UCSD-AML1 (cell line): ENCODE measurements around the gene LRRK1.

Experiments
- DNase-seq: peaks from one replicate; lab custom pipeline; 2025; ENCODE audit not compliant: unreplicated experiment; lab: John Stamatoyannopoulos, UW

Gene LRRK1

GRCh38 chr15:100909565-100909964 lies 9.6 kb upstream of the LRRK1 start:
- DNase-seq, result no peak

DNA sequence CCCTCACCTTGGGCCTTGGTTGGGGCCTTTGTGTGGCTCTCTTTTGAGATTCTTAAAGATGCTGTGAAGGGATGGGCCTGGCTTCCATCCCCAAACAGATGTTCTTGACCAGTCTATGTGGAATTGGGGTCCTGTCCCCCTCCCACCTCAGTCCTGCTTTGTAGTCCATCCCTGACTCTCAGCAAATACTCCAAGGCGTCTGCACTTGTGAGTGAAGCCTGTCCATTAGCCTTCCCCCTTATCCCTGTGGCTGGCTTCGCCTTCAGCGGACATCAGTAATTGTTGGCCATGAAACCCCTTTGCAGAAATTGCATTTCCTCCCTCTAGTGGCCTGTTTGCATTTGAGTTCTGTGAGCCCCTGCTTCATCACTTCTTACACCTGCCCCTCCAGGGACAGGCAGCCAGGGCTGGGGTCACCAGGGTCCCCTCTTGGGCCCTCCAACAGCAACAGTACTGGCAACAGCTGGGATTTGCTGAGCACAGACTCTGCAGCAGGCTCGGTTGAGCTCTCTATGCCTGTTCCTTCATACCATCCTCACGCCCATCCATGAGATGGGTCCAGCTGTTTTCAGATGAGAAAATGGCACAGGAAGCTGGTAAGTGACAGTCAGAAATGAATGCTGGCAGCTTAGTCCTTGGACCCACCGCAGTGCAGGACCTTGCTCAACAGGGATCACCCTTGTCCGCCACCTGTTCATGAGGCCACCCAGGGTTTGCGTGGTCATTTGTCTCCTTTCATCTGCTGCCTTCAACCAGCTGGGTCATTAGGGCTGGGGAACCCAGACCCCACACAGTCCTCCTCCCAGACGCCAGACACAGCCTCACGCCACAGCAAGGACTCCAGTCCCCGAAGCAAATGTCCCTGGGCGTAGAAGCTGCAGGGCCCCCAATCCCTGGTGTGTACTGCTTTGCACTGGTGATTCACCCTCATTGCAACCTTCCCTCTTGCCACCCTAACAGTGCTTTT lies 8.9 kb upstream of the LRRK1 start:
- no peak for DNase-seq

DNA sequence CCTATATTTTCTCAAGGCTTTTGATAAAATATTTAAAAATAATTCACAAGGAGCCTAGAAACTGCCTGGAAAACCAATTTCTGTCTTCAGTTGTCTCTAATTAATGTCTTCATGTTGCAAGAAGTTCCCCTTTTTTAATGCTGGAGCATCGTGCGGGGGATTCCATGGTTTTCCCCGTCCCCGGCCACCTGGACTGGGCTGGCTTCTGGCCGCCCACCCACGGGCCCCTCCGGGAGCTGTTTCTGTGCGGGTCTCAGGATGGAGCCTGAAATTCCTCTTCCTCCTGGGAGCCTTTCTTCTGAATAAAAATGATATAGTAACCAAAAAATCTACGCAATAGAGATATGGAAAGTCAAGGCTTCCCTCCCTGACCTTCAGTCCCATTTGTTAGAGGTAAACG lies 8.1 kb upstream of the LRRK1 start:
- no peak for DNase-seq

DNA sequence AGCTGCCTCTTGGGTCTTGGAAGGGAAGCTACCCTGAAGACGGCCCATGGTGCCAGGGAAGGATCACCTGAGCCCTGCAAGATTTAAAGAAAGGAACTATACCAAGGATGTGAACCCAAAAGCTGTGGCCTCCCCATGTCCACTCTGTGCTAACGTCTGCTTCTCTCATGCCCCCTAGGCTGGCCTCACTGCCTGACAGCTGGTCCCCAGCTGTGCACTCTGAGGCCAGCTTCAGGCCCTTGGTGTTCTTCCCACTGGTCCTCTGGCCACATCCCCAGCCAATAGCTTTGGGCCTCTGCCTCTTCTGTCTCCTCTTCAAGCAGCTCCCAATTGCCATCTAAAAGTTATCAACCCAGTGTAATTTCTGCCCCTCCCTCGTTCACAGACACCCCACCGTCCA lies 5.2 kb upstream of the LRRK1 start:
- DNase-seq, result no peak

DNA sequence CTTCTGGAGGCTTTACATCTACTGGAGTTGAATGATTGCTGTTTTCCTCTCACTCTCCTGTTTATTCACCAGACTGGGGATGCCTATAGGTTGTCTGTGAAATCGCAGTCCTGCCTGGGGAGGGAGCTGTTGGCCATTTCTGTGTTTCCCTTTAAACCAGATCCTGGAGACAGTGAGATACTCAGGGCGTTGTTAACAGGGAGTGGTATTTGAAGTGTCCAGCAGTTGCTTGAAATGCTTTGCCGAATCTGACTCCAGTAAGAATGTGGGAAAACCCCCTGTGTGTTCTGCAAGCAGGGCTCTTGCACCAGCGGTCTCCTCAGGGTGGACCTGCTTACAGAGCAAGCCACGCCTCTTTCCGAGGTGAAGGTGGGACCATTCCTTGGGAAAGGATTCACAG lies 4.3 kb upstream of the LRRK1 start:
- no peak for DNase-seq

DNA sequence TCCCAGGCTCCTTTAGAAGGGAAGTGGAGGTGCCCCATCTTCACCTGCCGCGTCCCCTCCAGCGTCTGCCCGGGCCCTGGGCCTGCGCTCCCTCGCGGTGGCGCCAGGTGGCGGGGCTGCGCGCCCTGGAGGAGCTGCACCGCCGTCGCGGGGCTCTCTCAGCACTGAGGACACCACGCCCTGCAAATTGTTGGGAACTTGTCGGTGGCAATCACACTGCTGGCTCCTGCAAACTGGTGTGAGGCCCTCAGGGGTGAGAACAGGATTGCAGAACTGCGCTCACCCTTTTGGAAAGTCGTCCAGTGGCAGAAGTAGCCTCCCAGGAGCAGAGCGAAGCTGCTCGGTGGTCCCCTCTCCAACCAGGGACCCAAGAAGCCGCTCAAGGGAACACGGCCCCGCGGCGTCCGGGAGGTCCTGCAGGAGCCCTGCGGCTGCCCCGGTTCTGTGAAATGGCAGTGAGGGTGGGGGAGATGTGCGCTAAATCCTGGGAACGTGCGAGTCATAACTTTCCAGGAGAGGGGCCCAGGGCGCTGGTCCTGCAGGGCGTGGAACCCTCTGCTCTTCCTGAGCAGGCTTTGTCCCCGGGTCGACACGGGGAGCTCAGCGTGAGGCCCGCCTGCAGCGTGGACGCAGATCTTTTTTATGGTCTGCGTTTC lies 995 bp upstream of the LRRK1 start:
- peak; percentile 80 for DNase-seq

DNA sequence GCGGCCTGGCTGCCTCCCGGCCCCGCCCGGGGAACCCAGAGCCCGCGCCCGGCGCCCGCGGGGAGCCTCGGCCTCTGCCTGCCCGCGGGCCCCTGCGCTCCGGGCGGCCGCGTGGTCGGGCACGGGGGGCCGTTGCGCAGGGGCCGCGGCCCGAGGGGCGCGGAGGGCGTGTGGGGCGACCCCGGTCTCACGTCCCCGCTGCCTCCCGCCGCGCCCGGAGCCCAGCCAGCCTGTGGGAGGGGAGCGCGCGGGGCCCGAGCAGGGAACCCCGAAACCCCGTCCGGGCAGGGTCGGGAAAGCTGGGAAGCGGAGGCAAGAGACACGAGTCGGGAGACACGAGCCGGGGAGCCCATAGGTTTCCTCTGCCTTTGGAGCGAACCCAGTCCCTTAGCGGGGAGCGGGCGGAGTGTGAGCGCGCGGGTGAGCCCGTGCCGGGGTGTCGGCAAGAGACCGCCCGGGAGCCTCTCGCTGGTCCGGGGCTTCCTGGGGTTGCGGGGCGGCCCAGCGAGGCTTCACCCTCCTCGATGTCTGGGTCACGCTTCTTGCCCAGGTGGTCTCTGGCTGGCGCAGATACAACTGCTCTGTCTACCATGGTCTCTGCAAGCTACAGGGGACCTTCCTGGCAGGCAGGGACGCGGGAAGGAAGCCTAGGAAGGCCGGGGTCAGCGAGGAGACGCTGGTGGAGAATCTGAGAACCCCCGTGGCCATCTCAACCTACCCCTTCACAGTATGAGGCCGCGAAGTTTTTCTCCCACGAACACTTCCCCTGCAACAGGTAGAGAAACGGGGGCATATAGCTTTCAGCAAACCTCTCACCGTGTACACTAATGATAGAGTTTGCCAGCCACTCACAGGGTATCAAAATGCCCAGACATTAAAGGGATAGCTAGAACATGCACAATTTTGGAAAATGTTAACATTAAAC lies 586 bp downstream of the LRRK1 start:
- no peak for DNase-seq

GRCh38 chr15:100920516-100921135 lies 1.5 kb downstream of the LRRK1 start:
- no peak for DNase-seq

DNA sequence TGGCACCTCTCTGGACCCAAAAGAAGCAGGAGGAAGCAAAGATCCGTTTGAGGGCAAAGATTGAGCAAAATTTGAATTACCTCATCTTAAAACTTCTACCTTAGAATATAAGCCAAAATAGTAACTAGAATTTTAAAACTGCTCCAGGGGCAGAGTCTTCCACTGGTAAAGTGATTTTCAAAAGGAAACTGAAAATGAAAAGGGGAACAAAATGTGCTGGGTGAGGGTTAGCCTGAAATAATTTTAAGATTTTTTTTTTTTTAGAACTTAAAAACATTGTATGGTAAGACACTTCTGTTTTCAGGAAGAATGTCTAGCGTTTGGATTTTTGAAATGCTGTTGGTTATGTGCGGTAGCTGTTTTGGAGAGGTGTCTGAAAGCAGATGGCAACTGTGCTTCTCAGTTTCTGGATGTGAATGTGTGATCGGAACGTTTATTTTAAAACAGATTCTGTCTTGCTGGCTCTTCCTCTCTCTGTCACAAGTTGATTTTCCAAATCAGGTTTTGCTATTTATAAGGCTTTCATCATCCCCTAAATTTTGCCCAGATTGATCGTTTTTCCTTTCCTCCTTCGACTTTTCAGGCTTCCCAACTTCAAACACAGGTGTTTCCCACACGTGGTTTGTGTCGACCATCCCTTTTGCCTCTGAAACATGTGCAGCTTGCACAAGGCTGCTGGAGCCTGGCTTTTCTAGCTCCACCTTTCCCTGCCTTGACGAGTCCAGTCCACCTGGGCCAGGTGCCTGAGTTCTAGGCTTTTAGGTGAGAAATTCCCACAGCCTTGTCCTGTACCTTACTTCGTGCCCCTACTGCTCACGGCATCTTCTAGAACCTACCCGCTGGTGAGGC lies 3.3 kb downstream of the LRRK1 start:
- DNase-seq, result no peak

DNA sequence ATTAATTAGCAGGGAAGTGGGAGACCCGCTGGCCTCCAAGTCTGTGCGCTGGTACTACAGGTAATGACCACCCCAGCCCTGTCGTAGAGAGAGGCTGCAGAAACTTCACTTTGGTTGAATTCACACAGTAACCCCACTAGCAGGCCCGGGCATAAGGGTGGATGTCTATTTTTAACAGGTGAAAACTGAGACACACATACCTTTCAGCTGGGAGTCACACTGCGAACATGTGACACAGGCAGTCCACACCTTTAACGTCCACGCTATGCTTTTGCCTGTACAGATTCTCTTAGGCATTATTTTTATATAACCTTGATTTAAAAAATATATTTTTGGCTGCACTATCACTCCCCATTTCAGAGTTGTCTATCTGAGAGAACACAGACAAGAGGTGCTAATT lies 3.9 kb downstream of the LRRK1 start:
- DNase-seq, result no peak

DNA sequence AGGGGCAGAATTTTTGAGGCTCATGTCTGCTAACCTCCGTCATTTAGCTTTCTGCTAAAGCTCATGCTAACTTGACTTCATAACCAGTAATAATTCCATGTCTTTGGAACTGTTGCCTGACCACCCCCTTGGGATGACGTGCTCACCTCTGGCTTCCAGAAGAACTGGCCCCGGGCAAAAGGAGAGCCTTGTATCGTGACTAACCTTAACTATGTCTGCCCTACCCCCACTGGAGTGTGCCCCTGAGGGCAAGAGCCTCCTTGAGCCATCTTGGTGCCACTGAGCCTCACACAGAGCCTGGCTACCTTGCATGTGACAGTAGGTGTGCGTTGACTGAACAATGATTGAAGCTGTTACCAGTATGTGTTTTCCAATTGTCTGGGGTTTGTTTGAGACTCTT lies 4.7 kb downstream of the LRRK1 start:
- no peak for DNase-seq

- DNase-seq, result no peak
Measured at GRCh38 chr15:100924436-100924835, 5.3 kb downstream of the LRRK1 start.

DNA sequence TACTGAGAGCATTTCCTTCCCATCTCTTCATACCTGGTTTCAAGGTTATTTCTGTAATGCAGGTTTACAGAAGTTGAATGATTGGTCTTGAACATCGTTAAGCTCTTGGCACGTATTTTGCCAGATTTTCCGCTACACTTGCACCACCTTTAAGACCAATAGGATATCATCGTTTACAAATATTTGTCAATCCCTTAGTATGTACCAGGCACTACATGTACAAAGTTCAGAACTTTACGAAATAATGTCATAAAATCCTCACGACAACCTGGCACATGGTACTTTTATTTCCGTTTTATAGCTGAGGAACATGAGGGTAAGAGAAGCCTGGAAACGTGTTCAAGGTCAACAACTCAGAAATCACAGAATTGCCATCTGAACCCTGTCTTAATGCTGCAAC lies 6.3 kb downstream of the LRRK1 start:
- DNase-seq, result no peak

DNA sequence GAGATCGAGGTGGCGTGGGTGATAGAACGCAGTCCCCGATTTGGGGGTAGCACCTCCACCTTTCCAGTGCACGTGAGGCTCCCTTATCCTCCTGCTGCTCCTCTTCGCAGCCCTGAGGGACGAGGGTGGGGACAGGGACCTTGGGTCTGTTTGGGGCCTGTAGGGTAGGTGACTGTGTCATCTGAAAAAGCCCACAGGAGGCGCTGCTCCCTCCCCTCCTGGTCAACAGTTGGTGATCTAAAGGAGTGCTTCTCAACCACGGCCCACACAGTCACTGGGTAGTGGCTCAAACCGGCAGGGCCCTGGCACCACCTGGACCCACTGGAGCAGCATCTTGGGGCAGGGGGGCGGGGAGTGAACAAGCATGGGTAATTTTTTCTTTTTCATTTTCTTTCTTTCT lies 7.1 kb downstream of the LRRK1 start:
- no peak for DNase-seq

- DNase-seq, result no peak
Measured at GRCh38 chr15:100926971-100927756, 8.0 kb downstream of the LRRK1 start.

GRCh38 chr15:100928632-100929280 lies 9.6 kb downstream of the LRRK1 start:
- DNase-seq, result no peak

DNA sequence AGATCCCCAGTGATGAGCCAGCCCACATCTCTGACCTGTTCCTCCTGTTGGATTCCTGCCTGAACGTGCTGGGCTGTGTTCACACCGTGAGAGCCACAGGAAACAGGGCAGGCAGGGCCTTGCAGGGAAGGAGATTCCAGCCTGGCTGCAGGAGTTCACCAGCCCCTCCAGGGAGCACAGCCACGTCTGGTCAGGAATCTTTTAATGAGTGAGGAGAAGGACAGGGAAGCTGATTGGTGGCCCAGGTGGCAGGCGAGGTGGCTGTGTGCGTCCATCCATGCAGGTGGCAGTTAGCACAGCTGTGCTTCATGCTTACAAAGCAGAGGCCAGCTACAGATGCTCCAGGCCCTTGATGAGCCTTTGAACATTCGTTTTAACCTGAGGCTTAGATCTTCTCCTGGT lies 10.5 kb downstream of the LRRK1 start:
- DNase-seq, result no peak

GRCh38 chr15:100930306-100930848 lies 11.2 kb downstream of the LRRK1 start:
- no peak for DNase-seq
